ENCODE data around the gene PRDM10.

Gene PRDM10

GRCh38 chr11:130008326-130008725, 5.7 kb upstream of the PRDM10 start:
- no peak for DNase-seq

DNA sequence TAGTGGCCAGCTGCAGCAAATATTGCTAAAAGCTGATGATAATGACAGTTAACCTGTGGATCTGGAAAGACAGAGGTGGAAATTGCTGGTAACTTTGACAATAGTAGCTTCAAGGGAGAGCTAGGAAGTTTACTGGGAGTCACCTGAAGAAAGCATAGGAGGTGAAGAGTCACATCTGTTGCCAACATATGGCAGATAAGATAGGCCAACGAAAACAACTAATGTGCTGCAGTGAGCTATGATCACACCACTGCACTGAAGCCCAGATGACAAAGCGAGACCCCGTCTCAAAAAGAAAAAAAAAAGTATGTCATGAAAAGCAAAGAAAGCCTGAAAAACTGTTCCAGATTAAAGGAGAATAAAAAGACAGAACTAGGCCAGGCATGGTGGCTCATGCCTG, 4.3 kb upstream of the PRDM10 start:
- DNase-seq: no peak

DNA sequence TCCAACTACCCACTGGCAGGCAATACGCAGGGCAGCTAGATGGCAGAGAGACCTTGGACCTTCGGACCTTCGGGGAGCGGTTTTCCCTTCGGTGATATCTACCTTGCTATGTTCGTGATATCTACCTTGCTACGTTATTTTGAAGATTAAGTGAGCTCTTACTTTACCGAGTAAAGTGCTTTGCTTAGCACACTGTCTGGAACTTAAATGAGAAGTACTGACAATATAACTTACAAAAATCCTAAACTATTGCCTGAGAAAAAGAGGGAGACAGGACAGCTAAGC, 1.0 kb upstream of the PRDM10 start:
- no peak for DNase-seq

GRCh38 chr11:130002846-130003716, 446 bp upstream of the PRDM10 start:
- peak; percentile 94 to 97 (median 96) for DNase-seq

DNA sequence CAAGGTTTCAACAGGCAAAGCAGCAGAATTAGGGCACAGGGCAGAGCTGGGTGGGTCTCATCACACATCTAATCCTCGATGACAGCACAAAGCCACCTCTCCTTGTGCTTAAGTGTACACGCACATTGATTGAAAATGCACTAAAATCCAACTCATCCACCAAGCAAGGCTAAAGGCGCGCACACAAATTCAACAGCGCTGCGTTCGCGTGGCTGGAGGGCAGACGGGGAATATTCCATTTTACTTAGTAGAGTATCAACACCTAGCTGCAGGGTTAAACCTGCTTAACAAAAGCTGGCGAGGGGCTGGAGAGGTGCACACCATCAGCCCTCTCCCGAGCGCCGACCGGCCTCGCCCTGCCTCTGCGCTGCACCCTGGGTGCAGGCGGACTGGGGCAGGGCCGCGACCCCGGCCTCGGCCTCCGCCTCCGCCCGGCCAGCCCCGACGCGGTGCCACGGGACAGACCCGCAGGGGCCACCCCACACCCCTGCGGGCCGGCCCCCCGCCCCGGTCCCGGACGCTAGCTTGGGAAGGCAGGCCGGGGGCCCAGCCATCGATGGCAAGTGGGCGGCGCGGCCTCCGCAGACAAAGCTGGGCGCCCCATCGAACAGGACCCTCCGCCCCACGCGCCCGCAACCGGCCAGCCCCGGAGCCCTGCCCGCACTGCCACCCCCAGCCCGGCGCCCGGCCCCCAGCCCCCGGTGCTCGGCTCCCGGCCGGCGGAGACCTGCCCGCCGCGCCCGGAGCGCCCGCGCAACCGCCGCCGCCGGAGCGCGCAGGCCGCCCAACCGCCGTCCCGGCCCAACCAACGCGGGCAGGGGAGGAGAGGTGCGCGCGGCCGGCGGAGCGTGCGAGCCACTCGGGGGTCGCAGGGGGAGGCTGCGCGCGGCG, 929 bp downstream of the PRDM10 start:
- DNase-seq: peak in 2 of 3 donors; percentile 27 to 79

GRCh38 chr11:130000552-130001176, 2.0 kb downstream of the PRDM10 start:
- no peak for DNase-seq

DNA sequence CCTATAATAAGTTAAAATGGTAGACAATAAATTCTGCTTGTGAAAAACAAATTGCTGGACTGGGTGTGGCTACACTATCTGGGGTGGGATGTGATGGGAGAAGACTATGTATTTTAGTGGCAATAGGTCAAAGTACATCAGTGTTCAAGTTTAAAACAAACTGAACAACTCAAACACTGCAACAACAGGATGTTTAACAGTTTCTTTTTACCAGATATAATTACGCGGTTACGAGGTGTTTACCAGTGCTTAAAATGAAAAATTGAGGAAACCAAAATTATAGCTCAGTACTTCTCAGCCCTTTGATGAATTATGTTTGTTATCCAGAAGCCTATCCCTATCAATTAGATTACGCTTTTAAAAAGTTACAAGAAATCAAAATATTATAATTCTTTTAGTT, 3.2 kb downstream of the PRDM10 start:
- no peak for DNase-seq

DNA sequence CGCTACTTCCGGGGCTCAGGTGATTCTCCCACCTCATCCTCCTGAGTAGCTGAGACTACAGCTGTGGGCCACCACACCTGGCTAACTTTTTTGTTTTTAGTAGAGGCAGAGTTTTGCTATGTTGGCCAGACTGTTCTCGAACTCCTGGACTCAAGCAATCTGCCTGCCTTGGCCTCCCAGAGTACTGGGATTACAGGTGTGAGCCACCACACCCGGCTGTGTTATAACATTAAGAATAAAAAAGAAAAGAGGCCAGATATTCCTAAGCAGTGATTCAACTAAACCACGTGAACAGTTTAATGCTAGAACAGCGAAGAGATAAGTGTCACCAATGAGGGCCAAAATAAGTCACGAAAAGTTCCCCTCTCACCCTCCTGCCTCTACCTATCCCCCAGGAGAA, 3.7 kb downstream of the PRDM10 start:
- no peak for DNase-seq

GRCh38 chr11:129998107-129998506, 4.5 kb downstream of the PRDM10 start:
- DNase-seq: no peak

DNA sequence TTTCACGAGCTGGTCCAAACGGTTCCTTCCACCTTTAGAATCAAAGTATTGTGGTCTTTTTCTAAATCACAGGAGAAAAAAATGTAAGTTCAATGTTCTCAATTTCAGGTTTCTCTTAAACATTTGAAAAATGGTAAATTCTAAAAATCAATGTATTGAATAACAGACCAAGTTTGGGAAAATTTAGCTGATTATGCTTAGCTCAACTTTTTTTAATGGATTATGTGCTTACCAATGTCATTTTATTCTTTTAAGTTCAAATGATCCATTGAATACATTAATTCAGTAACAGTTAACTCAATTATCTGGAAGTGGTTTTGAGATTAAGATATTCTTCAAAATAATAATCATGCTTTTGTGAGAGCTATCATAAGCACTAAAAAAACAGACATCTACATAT, 5.1 kb downstream of the PRDM10 start:
- DNase-seq: no peak

DNA sequence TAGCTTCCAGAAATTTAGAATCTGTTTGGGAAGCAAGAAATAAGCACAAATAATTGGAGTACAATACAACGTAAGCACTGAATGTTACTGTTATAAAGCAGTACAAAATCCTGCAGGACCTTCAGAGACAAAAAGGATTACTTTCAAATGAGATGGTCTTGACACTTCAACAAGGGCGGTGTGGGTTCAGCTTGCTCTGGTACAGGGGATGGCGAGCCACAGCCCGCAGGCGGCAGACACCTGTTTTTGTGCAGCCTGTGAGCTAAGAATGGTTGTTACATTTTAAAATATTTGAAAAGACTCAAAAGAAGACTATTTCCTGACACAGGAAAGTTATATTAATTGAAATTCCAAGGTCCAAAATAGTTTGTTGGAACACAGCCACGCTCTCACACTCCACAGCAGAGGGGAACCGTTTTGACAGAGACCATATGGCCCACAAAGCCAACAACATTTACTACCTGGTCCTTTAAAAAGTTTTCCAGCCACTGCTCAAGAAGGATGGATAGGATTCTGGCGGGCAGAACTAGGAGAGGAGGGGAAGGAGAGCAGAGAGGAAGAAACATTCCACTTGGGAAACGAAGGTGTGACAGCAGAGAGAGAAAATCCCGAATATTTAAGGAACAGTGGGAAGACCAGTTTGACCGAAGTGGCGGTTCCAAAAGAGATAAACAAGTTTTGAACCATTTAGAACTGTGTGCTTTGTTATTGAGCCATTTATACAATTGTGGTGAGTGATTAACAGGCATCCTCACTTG, 6.3 kb downstream of the PRDM10 start:
- DNase-seq: no peak

DNA sequence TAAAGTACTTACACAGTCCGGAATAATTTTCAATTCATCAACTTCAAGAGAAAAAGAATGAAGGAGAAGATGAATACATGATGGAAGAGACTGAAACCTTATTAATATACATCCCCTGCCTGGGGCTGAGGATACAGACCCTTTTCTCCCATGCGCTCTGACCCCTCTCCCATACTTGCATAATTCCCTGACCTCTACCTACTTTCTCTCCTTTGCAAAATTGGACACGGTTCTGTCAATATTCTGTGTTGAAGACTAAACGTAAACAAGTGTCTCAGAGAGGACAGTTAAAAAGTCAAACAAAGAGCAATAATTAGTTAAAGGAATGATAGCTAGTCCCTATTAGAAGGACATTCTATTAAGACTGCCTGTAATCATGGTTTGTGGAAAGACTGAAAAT, 7.5 kb downstream of the PRDM10 start:
- DNase-seq: no peak

- peak in 2 of 3 donors; percentile 13 to 22 for DNase-seq
These were observed 10.3 kb downstream of the PRDM10 start for GRCh38 chr11:129992161-129992944.

GRCh38 chr11:129989149-129989813, 13.4 kb downstream of the PRDM10 start:
- DNase-seq: no peak

DNA sequence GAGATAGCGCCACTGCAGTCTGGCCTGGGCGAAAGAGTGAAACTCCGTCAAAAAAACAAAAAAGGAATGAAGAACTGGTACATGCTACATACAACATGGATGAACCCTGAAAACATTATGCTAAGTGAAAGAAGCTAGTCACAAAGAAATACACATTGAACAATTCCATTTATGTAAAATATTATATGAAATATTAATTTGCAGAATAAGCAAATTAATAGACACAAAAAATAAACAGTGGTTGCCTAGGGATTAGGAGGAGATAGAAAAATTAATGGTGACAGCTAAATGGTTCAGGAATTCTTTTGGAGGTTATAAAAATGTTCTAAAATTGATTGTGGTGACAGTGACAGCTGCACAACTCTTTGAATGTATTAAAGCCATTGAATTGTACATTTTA, 14.7 kb downstream of the PRDM10 start:
- no peak for DNase-seq

DNA sequence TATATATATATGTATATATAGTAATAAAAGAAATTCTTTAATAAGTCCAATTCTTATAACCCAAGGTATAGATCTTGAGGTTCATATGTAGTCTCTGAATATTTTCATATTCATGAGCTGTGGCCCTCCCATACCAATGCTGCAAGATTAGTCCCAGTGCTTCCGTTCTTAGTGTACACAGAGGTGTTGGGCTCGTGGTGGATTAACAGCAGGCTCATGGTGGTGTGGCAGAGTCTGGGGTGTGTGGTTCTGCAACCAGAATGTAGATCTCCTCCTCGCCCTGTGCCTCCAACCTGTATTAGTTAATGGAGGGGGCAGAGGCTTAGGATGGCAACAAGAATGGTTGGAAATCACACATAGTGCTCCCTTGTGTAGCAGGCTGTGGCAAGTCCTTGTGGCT, 16.8 kb downstream of the PRDM10 start:
- no peak for DNase-seq

DNA sequence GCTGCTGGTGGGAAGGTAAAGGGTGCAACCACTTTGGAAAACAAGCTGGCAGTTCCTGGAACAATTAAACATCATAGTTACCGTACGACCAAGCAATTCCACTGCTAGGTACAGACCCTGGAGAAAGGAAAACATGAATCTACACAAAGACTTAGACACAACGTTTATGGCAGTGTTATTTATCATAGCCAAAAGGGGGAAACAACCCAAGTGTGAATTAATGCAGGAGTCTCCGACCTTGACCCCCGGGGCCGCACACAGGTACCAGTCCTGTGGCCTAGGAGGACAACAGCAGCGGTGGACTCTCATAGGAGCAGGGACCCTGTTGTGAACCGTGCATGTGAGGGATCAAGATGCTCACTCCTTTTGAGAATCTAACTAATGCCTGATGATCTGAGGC, 22.5 kb downstream of the PRDM10 start:
- no peak for DNase-seq

DNA sequence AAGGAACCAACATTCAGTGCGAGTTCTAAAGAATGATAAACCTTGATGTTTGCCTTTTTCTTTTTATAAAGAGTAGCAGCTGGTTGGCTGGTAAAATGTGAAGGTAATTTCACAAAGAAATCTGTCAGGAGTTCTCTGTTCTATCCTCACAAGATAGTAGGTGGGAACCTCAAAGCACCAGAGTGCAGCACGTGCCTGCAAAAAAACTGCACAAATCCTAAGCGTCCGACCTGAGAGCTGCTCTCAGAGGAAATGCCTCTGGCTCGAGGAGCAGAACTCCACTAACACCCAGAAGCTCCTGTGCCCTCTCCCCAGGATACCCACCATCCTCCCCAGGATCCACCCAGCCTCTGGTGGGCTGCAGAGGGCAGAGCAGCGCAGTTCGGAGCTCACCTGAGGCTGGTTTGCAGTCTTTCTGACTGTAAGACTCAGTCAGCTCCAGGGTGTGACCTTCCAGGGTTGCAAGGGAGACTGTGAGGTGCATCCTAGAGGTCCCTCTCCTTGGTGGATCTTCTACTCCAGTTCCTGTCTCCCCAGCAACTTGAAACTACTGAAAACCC, 23.5 kb downstream of the PRDM10 start:
- no peak for DNase-seq

- no peak for DNase-seq
These were observed 24.2 kb downstream of the PRDM10 start for GRCh38 chr11:129978447-129978846.

DNA sequence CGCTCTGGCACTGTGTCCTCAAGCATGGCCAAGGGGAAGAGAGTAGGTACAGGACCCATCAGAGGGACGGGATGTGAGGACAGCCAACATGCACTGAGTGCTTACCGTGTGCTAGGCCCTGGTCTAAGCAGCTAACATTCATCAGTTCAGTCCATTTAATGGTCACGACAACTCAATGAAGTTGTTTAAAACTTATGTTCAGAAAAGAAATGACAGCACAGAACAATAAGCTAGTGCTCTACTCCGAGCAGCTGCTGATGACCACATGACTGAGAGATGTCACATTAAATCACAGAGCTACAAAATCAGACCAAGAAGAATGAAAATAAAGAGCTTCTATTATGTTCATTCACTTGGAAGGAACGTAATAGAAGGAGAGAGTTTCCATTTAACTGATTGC, 26.3 kb downstream of the PRDM10 start:
- no peak for DNase-seq

- DNase-seq: no peak
These were observed 27.1 kb downstream of the PRDM10 start for GRCh38 chr11:129975543-129975942.

All from suppressor macrophage treated with lipopolysaccharide for 1 hour (primary cell).